Lung (tissue), 12 donors: ENCODE data around the gene NPM1. TPM values are rescaled to one million over a fixed set of nuclear protein-coding genes. Genes with fewer than 3 reads are reported as not detected.

Experiments used
- ATAC-seq: fragments of 200-7000 bp; cut with Tn5 transposase; one replicate; pipeline ENCODE4 v1.9.1; 2020; ENCODE audit warnings: moderate number of reproducible peaks; ENCODE audit not compliant: insufficient read depth, low FRiP score
- DNase-seq, 3 donors: peaks; one replicate each; pipeline ENCODE4 v3.0.0-alpha.2; 2013 to 2017
- H3K27ac ChIP-seq, 2 donors: one replicate each; pipeline ENCODE4 v1.5.1; 2013; ENCODE audit warnings: mild to moderate bottlenecking in 2 of 2, moderate library complexity in 2 of 2, control low read depth in 1 of 2, inconsistent platforms in 1 of 2, low read depth in 1 of 2, low read length in 1 of 2
- H3K27me3 ChIP-seq, 3 donors: one replicate each; pipeline ENCODE4 v1.5.1; 2013; ENCODE audit warnings: low read length in 2 of 3; ENCODE audit not compliant: control insufficient read depth in 3 of 3, insufficient read depth in 3 of 3
- H3K36me3 ChIP-seq, 4 donors: one replicate each; pipeline ENCODE4 v1.5.1; 2013; ENCODE audit warnings: low read length in 4 of 4, mild to moderate bottlenecking in 1 of 4, moderate library complexity in 1 of 4; ENCODE audit not compliant: control insufficient read depth in 4 of 4, insufficient read depth in 4 of 4
- H3K4me1 ChIP-seq, 5 donors: one replicate each; pipeline ENCODE4 v1.5.1; 2013; ENCODE audit warnings: low read length in 5 of 5, mild to moderate bottlenecking in 2 of 5, moderate library complexity in 1 of 5; ENCODE audit not compliant: control insufficient read depth in 5 of 5, insufficient read depth in 5 of 5
- H3K4me3 ChIP-seq: one replicate; pipeline ENCODE4 v1.5.1; 2013; ENCODE audit warnings: mild to moderate bottlenecking, control low read depth, moderate library complexity
- H3K9ac ChIP-seq, 2 donors: one replicate each; pipeline ENCODE4 v1.5.1; 2013; ENCODE audit warnings: low read length in 2 of 2, control low read depth in 1 of 2; ENCODE audit not compliant: insufficient read depth in 1 of 2
- H3K9me3 ChIP-seq, 4 donors: one replicate each; pipeline ENCODE4 v1.5.1; 2013; ENCODE audit warnings: low read length in 3 of 4, mild to moderate bottlenecking in 1 of 4, moderate library complexity in 1 of 4; ENCODE audit not compliant: control insufficient read depth in 4 of 4, insufficient read depth in 3 of 4
- WGBS, 2 donors: extraction: QIAGEN DNeasy Blood & Tissue Kit; methylation state at CpG; one replicate each; pipeline ENCODE4 v1.1.7; 2013; 5-methylcytosine and 5-hydroxymethylcytosine counted together
- polyA plus RNA-seq, 2 donors: library from polyadenylated mRNA; stranded (reverse); fragments of 200-250 nt; gene quantifications; one replicate each; pipeline ENCODE4 v1.2.1, GENCODE V29; 2013
- total RNA-seq, 2 donors: library from RNA; depleted of rRNA in 1 of 2; stranded (reverse); fragments of >200 nt in 1 of 2; gene quantifications; one replicate each; pipeline ENCODE4 v1.2.1, GENCODE V29; 2014 to 2021
- TF ChIP-seq, protein P1 (sequence below): IDR thresholded peaks from 2 replicates; pipeline ENCODE4 v1.5.1; 2012; ENCODE audit warnings: mild to moderate bottlenecking; ENCODE audit errors: control extremely low read depth, extremely low read depth
- donor health status: control.
- donor health status: control.
- donor health status: Bipolar disorder and iron deficiency.
- donor health status: healthy.
- donor health status: DM: yes; HTN: yes; CAD: no.

NPM1 gene
- total and polyA plus RNA-seq, 4 donors, result 601 to 2,411 (median 1,455) TPM

DNA sequence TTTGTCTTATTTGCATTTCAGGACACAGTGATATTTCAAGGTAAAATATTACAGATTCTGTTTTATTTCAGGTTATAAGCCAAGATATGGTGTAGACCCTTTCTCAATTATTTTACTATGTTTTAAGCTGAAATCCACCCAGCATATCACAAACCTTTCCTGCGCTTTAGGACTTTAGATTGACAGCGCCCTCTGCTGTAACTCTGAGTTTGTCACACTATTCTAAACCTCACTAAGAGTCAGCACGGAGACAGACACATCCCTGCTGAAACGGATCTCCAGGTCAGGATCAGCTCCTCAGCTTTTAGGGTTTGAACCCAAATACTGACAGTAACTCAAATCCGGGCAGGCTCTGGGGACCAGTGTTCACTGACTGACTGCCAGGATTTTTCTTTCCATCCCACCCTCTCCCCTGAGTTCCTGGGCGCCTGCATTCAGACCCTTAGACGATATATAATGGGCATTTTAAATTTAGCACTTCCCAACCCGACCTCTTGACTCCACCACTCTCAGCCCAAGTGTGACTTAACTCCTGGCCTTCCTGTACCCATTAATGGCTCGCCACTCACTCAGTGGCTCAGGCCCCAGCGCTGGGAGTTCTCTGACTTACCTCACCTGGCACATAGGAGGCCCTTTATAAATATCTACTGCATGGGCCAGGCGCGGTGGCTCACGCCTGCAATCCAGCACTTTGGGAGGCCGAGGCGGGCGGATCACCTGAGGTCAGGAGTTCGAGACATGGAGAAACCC is 45.1 kb upstream of the NPM1 start:
- Histone ChIP-seq H3K4me1 (no peaks in the 10 kb centered on the region), H3K9ac (no peak overlapping the region), H3K4me3 (no peak overlapping the region), H3K9me3 (no peaks in the 10 kb centered on the region), H3K36me3 (no peaks in the 10 kb centered on the region), H3K27ac (no peak overlapping the region), H3K27me3 (peaks cover 0 to 7% (median 7%) of the 10 kb centered on the region in 3 donors)
- DNase-seq (peak; percentile 65 to 81 (median 68)), ATAC-seq (no peak)
- TF ChIP-seq, protein P1, sequence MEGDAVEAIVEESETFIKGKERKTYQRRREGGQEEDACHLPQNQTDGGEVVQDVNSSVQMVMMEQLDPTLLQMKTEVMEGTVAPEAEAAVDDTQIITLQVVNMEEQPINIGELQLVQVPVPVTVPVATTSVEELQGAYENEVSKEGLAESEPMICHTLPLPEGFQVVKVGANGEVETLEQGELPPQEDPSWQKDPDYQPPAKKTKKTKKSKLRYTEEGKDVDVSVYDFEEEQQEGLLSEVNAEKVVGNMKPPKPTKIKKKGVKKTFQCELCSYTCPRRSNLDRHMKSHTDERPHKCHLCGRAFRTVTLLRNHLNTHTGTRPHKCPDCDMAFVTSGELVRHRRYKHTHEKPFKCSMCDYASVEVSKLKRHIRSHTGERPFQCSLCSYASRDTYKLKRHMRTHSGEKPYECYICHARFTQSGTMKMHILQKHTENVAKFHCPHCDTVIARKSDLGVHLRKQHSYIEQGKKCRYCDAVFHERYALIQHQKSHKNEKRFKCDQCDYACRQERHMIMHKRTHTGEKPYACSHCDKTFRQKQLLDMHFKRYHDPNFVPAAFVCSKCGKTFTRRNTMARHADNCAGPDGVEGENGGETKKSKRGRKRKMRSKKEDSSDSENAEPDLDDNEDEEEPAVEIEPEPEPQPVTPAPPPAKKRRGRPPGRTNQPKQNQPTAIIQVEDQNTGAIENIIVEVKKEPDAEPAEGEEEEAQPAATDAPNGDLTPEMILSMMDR, result peak; percentile 43
- 55 to 58% methylated on average over 17 of the region's 17 CpGs for WGBS, 2 donors

GRCh38 chr5:171344936-171345608 is 42.6 kb upstream of the NPM1 start:
- H3K9me3 ChIP-seq, result no peaks in the 10 kb centered on the region
- H3K9ac ChIP-seq, result no peak overlapping the region
- H3K36me3 ChIP-seq, result no peaks in the 10 kb centered on the region
- TF ChIP-seq, protein P1, result no peak
- H3K27ac ChIP-seq, result no peak overlapping the region
- no peaks in the 10 kb centered on the region for H3K4me1 ChIP-seq
- DNase-seq (no peak), ATAC-seq (no peak)
- H3K27me3 ChIP-seq, result no peaks in the 10 kb centered on the region
- 95 to 97% methylated on average over 19 of the region's 19 CpGs for WGBS, 2 donors
- H3K4me3 ChIP-seq, result no peak overlapping the region

DNA sequence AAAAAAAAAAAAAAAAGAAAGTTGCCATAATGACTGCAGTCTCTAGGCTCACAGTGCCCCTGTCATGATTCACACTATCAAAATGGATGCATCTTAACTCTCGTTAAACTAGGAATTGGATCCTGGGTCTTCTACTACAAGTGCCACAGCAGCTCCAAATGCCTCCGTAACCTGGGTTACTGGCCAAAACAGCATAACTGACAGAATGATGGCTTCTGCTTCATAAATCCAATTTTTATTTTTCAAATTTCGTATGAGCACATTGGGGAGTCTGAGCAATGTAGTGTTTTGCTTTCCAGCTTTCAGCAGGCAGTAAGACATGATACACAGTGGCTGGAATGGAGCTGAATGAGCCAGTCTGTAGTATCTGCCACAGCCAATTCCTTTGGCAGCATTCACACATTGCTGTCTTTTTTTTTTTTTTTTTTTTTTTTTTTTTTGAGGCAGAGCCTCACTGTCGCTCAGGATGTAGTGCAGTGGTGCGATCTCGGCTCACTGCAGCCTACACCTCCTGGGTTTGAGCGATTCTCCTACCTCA is 36.0 kb upstream of the NPM1 start:
- ATAC-seq (no peak), DNase-seq (no peak)
- Histone ChIP-seq H3K9ac (no peak overlapping the region), H3K36me3 (no peaks in the 10 kb centered on the region), H3K4me1 (no peaks in the 10 kb centered on the region), H3K27ac (no peak overlapping the region), H3K27me3 (no peaks in the 10 kb centered on the region), H3K9me3 (no peaks in the 10 kb centered on the region), H3K4me3 (no peak overlapping the region)
- TF ChIP-seq, protein P1, result no peak
- WGBS, 2 donors, result 86 to 92% methylated on average over 7 of the region's 7 CpGs
